Duodenal mucosa (tissue), 2 donors: ENCODE results near the gene CFAP251.

ENCODE experiments used
- H3K27ac ChIP-seq: one replicate; pipeline ENCODE4 v1.7.0; 2013; ENCODE audit warnings: low read depth, low read length
- H3K27me3 ChIP-seq, 2 donors: one replicate each; pipeline ENCODE4 v1.7.0; 2013; ENCODE audit warnings: low read length in 2 of 2, control low read depth in 1 of 2; ENCODE audit not compliant: insufficient read depth in 2 of 2, control insufficient read depth in 1 of 2
- H3K36me3 ChIP-seq, 2 donors: one replicate each; pipeline ENCODE4 v1.7.0; 2013; ENCODE audit warnings: low read length in 2 of 2, control low read depth in 1 of 2; ENCODE audit not compliant: insufficient read depth in 2 of 2, control insufficient read depth in 1 of 2
- H3K4me1 ChIP-seq, 2 donors: one replicate each; pipeline ENCODE4 v1.7.0; 2013; ENCODE audit warnings: low read length in 2 of 2, control low read depth in 1 of 2; ENCODE audit not compliant: insufficient read depth in 2 of 2, control insufficient read depth in 1 of 2
- H3K4me3 ChIP-seq, 2 donors: one replicate each; pipeline ENCODE4 v1.7.0; 2013; ENCODE audit warnings: low read length in 2 of 2, low read depth in 1 of 2
- H3K9ac ChIP-seq, 2 donors: one replicate each; pipeline ENCODE4 v1.7.0; 2013; ENCODE audit warnings: low read length in 2 of 2, low read depth in 1 of 2
- H3K9me3 ChIP-seq, 2 donors: one replicate each; pipeline ENCODE4 v1.7.0; 2013; ENCODE audit warnings: low read length in 2 of 2, control low read depth in 1 of 2; ENCODE audit not compliant: control insufficient read depth in 1 of 2

CFAP251 gene

DNA sequence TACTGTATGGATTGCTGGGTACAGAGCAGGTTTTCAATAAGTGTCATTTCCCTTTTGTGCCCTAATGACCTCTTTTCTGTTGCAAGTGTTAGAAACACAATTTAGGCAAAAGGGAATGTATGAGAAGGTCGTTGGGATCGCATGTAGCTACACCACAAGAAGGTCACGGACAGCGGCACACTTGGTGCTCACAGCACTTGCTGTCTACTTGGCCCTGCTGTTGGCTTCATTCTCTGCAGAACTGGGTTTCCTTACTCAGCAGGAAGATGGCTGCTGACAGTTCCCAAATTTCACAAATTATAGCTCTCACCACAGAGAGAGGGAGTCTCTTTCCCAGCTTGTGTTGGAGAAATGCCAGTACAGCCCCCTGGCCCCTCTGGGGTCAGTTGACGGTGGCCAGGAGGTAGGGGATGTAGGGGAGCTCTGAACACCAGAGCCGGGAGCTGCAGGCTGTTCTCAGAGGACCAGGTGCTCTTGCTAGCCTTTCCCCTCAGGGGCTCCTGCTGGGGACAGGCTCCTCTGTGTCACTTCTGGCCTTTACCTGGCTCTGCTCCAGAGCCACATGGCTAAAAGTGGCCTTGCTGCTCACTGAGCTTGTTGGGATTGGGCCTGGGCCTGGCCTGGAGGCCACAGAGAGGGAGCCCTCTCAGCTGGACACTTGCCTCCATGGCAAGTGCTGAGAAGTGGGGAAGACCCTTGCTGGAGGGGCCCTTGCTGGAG lies 52.3 kb downstream of the CFAP251 start:
- Histone ChIP-seq H3K4me3 (no peak overlapping the region), H3K27ac (no peak overlapping the region), H3K27me3 (no peaks in the 10 kb centered on the region), H3K9me3 (peaks cover 0 to 3% of the 10 kb centered on the region in 2 donors), H3K4me1 (no peaks in the 10 kb centered on the region), H3K36me3 (no peaks in the 10 kb centered on the region), H3K9ac (no peak overlapping the region)

DNA sequence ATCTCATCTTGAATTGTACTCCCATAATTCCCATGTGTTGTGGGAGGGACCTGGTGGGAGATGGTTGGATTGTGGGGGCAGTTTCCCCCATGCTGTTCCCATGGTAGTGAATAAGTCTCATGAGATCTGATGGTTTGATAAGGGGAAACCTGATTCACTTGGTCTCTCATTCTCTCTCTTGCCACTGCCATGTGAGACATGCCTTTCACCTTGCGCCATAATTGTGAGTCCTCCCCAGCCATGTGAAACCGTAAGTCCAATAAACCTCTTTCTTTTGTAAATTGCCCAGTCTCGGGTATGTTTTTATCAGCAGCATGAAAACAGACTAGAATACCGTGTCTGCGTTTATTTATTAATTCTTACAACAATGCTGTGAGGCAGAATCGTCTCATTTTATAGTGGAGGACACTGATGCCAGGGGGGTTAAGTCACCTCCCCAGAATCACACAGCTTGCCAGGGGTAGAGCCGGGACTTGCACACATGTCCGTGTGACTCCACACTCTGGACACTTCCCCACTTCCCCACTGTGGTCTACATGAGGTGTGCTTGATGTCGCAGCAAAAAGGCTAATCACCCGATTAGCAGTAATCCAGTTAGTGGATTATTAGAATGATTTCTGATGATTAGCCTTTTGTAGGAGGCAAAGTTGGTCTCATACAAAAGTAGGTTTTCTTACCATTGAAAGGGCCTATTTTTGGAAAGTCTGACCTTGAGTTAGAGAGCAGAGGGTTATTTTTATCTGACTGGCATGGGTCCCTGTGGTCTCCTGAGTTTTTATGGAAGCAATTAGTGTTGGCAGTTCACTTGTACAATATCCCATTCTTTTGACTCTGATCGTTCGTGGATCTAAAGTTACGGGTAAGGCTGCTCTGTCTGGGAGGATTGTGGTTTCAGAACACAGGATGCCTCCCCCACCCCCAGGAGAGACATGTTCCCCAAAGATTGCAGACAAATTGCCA lies 55.9 kb downstream of the CFAP251 start:
- Histone ChIP-seq H3K27me3 (no peaks in the 10 kb centered on the region), H3K4me3 (no peak overlapping the region), H3K36me3 (no peaks in the 10 kb centered on the region), H3K27ac (no peak overlapping the region), H3K4me1 (no peaks in the 10 kb centered on the region), H3K9ac (no peak overlapping the region), H3K9me3 (peaks cover 0 to 3% of the 10 kb centered on the region in 2 donors)

DNA sequence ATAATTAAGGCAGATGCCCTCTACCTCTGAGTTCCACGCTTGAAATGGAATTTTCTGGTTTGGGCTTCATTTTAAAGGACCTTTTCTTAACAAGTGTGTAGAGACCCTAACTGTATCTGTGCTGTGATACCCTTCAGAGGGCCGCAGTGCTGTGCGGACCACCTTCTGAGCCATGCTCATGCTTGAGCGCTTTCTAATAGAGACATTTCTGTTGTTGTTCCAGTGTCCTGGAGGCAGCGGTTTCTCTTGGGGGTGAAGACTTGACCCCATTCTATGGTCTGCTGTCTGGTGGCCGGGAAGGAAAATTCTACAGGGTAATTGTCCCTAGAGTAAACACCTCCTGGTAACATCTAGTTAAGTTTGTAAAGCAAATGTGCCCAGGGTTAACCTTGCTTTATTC lies 56.6 kb downstream of the CFAP251 start:
- no peak overlapping the region for H3K4me3 ChIP-seq
- no peaks in the 10 kb centered on the region for H3K4me1 ChIP-seq
- H3K27ac ChIP-seq, result no peak overlapping the region
- peaks cover 0 to 3% of the 10 kb centered on the region in 2 donors for H3K9me3 ChIP-seq
- H3K36me3 ChIP-seq, result no peaks in the 10 kb centered on the region
- H3K27me3 ChIP-seq, result no peaks in the 10 kb centered on the region
- no peak overlapping the region for H3K9ac ChIP-seq

DNA sequence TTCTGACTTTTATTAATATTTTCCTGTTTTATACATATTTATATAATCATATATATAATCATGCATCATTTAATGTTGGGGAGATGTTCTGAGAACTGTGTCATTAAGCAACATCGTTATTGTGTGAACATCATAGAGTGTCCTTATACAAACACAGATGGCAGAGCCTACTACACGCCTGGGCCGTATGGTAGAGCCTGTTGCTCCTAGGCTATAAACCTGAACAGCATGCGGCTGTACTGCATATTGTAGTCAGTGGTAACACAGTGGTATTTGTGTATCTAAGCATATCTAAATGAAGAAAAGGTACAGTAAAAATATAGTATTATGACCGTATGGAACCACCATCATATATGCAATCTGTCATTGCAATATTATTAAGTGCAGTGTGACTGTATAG lies 58.6 kb downstream of the CFAP251 start:
- Histone ChIP-seq H3K36me3 (no peaks in the 10 kb centered on the region), H3K9ac (no peak overlapping the region), H3K9me3 (peaks cover 0 to 3% of the 10 kb centered on the region in 2 donors), H3K4me1 (no peaks in the 10 kb centered on the region), H3K27ac (no peak overlapping the region), H3K27me3 (no peaks in the 10 kb centered on the region), H3K4me3 (no peak overlapping the region)

DNA sequence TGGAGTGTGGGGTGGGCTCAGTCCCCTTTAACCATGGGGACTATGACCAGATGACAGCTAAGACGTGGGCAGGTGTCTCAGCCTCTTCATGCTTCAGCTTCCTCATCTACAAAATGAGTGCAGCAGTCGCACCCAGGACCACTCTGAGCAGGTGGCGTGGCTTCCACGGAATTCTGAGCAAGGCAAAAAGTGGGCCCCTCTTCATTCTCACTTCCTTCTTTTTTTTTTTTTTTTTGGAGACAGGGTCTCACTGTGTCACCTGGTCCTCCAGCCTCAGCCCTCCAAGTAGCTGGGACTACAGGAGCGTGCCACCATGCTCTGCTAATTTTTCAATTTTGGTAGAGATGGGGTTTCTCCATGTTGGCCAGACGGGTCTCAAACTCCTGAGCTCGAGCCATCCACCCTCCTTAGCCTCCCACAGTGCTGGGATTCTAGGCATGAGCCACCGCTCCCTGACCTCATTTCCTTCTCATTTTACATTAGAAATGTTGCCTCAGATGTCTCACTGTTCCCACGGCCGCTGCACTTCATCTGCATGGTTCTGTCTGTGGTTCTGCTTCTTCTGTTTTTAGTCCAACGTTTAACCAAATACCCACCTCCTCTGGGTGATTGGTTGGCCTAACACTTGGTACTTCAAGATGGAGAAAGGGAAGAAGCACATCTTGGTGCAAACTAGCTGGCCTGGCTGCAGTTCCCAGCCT lies 61.9 kb downstream of the CFAP251 start:
- Histone ChIP-seq H3K36me3 (no peaks in the 10 kb centered on the region), H3K27ac (no peak overlapping the region), H3K4me3 (no peak overlapping the region), H3K9me3 (no peaks in the 10 kb centered on the region), H3K9ac (no peak overlapping the region), H3K27me3 (no peaks in the 10 kb centered on the region), H3K4me1 (no peaks in the 10 kb centered on the region)

DNA sequence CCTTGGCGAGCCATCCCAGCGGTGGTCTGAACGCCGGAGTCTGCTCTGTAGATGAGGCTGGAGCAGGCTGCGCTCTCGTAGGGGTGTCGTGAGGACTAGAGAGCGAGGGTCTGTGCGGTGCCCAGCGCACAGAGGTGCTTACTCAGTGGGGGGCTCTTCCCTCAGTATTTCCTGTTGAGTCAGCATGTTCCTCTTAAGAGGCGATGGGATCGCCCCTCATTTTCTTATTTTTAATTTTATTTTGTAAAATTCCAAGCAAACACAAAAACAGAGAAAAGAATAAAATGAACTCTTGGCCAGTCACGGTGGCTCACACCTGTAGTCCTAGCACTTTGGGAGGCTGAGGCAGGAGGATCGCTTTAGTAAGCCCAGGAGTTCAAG lies 62.5 kb downstream of the CFAP251 start:
- Histone ChIP-seq H3K9ac (no peak overlapping the region), H3K27me3 (no peaks in the 10 kb centered on the region), H3K9me3 (no peaks in the 10 kb centered on the region), H3K36me3 (no peaks in the 10 kb centered on the region), H3K4me1 (no peaks in the 10 kb centered on the region), H3K27ac (no peak overlapping the region), H3K4me3 (no peak overlapping the region)

DNA sequence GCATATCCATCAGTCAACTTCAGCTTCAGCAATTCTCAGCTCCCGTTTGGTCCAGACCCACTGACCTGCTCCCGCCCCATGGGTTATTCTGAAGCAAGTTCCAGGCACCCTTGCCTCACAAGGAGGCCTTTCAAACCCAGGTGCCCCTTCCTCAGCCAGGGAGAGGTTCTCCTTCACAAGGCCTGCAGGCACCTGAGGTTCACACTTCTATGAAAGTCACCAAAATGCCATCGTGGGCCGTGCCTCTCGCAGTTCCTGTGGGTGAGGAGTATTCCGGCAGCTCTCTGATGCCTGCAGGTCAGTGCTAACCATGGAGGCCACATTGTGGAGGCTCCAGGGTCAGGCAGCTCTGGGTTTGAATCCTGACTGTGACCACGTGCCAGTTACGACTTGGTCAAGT lies 63.1 kb downstream of the CFAP251 start:
- Histone ChIP-seq H3K27ac (no peak overlapping the region), H3K27me3 (no peaks in the 10 kb centered on the region), H3K4me3 (no peak overlapping the region), H3K9me3 (no peaks in the 10 kb centered on the region), H3K36me3 (no peaks in the 10 kb centered on the region), H3K9ac (no peak overlapping the region), H3K4me1 (no peaks in the 10 kb centered on the region)

DNA sequence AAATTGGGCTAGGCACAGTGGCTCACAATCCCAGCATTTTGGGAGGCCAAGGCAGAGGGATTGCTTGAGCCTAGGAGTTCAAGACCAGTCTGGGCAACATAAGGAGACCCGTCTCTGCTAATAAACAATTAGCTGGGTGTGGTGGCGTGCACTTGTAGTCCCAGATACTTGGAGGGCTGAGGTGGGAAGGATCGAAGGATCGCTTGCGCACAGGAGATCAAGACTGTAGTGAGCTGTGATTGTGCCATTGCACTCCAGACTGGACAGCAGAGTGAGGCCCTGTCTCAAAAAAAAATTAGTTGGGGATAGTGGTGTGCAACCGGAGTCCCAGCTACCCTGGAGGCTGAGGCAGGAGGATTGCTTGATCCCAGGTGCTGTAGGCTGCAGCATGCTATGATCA lies 64.6 kb downstream of the CFAP251 start:
- Histone ChIP-seq H3K9me3 (no peaks in the 10 kb centered on the region), H3K4me3 (no peak overlapping the region), H3K9ac (no peak overlapping the region), H3K36me3 (no peaks in the 10 kb centered on the region), H3K27me3 (no peaks in the 10 kb centered on the region), H3K27ac (no peak overlapping the region), H3K4me1 (no peaks in the 10 kb centered on the region)

DNA sequence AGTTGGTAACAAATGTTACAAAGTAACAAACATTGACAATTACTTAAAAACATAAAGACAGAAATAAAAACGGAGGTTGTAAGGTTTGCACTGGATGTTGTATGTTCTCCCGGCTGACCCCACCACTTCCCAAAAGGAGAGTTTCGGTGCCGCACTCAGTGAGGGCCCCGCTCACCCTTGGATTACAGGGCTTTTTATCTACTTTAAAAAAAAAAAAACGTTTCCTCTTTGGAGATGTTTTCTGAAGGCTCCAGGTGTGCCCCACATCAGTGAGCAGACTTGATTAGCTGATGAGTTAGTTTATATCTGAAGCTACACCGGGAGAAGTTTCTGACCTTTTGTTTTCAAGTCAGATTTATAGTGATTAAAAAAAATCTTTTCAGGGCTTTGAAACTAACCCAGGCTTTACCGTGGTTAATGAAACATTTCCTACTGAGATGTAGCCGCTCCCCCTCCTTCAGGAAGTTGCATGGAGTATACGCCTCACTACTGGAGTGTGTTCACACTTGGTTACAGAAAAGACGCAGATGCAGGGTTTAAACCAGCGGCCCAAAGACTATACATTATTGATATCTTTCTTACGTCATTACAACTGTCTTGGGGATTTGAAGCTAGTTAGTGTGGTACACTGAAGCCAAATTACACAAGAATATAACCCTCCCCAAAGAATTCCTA lies 65.3 kb downstream of the CFAP251 start:
- H3K36me3 ChIP-seq, result no peaks in the 10 kb centered on the region
- no peaks in the 10 kb centered on the region for H3K27me3 ChIP-seq
- no peaks in the 10 kb centered on the region for H3K9me3 ChIP-seq
- no peak overlapping the region for H3K9ac ChIP-seq
- H3K4me1 ChIP-seq, result no peaks in the 10 kb centered on the region
- H3K4me3 ChIP-seq, result no peak overlapping the region
- no peak overlapping the region for H3K27ac ChIP-seq
